HG03139 (cell line): ENCODE data around the gene CCDC6.
"Not testable (repeated sequence)": the region's sequence is repeated elsewhere in the genome, so short reads cannot be mapped to it uniquely, and the experiment has no call there.

Experiments
- ATAC-seq: cut with Tn5 transposase; IDR thresholded peaks from one replicate; pipeline ENCODE4 v1.9.1; 2021; ENCODE audit not compliant: unreplicated experiment

Gene CCDC6

GRCh38 chr10:59881640-59882039 is 24.7 kb downstream of the CCDC6 start:
- ATAC-seq: no peak

GRCh38 chr10:59880971-59881510 is 25.3 kb downstream of the CCDC6 start:
- ATAC-seq: peak; percentile 61

GRCh38 chr10:59880019-59880717 is 26.2 kb downstream of the CCDC6 start:
- no peak for ATAC-seq

- ATAC-seq: peak; percentile 49
Measured at GRCh38 chr10:59879363-59879913, 26.9 kb downstream of the CCDC6 start.

- ATAC-seq: no peak
Measured at GRCh38 chr10:59878915-59879314, 27.4 kb downstream of the CCDC6 start.

- no peak for ATAC-seq
Measured at GRCh38 chr10:59878289-59878688, 28.1 kb downstream of the CCDC6 start.

GRCh38 chr10:59877191-59877671 is 29.1 kb downstream of the CCDC6 start:
- ATAC-seq: no peak

- ATAC-seq: no peak
Measured at GRCh38 chr10:59876695-59877094, 29.7 kb downstream of the CCDC6 start.

- ATAC-seq: not testable (repeated sequence)
Measured at GRCh38 chr10:59876208-59876607, 30.1 kb downstream of the CCDC6 start.

- ATAC-seq: peak; percentile 76
Measured at GRCh38 chr10:59873896-59874295, 32.5 kb downstream of the CCDC6 start.

GRCh38 chr10:59872892-59873463 is 33.4 kb downstream of the CCDC6 start:
- no peak for ATAC-seq

- no peak for ATAC-seq
Measured at GRCh38 chr10:59870152-59870551, 36.2 kb downstream of the CCDC6 start.

GRCh38 chr10:59869594-59869940 is 36.8 kb downstream of the CCDC6 start:
- no peak for ATAC-seq

GRCh38 chr10:59868696-59869593 is 37.4 kb downstream of the CCDC6 start:
- ATAC-seq: no peak

- ATAC-seq: no peak
Measured at GRCh38 chr10:59867590-59867989, 38.8 kb downstream of the CCDC6 start.

- ATAC-seq: peak; percentile 74
Measured at GRCh38 chr10:59865101-59865500, 41.3 kb downstream of the CCDC6 start.

- no peak for ATAC-seq
Measured at GRCh38 chr10:59864141-59864962, 42.0 kb downstream of the CCDC6 start.

- no peak for ATAC-seq
Measured at GRCh38 chr10:59859570-59859969, 46.8 kb downstream of the CCDC6 start.

- ATAC-seq: no peak
Measured at GRCh38 chr10:59857921-59858320, 48.4 kb downstream of the CCDC6 start.

- ATAC-seq: no peak
Measured at GRCh38 chr10:59857049-59857448, 49.3 kb downstream of the CCDC6 start.
